Stimulated activated CD4-positive, alpha-beta T cell treated with anti-CD3 and anti-CD28 coated beads, Interleukin-1b, Interleukin-23, amount 100 ng/mL, for 24 hours (primary cell): Measurements from ENCODE around the gene ANTXRL.
"Not testable (repeated sequence)": the region's sequence is repeated elsewhere in the genome, so short reads cannot be mapped to it uniquely, and the experiment has no call there.

ENCODE experiments used
- DNase-seq, 4 experiments: peaks; one replicate each; pipeline ENCODE4 v3.0.0-alpha.2; 2020; ENCODE audit warnings: low read depth in 4 of 4, low spot score in 1 of 4

Gene ANTXRL

GRCh38 chr10:46327685-46328084, 40.9 kb downstream of the ANTXRL start:
- no peak for DNase-seq

DNA sequence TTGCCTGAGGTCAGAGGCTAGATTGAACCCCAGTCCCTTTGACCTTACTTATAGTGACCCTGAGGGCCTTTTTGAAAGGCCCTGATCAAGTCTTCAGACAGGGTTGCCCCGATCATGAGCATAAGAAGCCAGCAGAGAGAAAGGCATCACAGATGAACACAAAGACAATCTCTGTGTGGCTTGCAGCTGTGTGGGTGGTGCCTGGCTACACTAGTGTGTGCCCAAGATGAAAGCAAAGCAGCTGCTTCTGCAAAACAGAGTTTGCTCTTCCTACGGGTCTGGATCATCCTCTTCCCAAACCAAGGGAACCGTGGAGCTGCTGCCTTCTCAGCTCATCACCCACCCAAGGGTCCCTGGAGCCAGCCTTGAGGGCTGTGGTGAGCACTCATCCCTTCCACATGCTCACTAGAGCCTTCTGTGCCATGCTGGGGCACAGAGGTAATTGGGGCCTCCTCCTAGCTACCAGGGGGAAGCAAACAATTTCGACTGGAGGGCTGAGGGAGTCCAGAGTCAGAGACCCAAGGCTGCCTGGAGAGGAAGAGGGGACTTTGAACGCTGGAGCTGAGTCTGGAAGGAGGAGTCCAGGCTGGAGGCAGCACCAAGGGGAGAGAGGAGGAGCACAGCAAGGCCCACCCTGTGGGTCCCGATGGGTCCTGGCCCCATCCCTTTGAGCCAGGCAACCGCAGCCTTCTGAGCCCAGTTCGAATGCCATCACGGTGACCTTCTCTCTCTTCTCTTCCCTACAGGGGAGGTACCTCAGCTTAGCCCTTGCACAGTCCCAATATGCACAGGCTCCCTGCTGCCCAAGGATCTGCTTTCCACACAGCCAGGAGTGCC, 42.3 kb downstream of the ANTXRL start:
- DNase-seq, result no peak

DNA sequence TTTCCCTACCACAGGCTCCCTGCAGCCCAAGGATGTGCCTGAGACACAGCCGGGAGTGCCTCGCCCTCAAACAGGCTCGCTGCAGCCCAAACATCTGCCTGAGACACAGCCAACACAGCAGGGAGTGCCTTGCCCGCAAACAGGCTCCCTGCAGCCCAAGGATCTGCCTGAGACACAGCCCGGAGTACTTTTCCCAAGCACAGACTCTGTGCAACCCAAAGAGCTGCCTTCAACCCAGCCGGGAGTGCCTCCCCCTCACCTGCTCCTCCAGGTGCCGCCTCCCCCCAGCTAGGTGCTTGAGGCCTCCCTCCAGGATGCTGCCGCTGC, 42.9 kb downstream of the ANTXRL start:
- DNase-seq, result no peak

- DNase-seq, result no peak
Observed at GRCh38 chr10:46330894-46331293, 44.1 kb downstream of the ANTXRL start.

GRCh38 chr10:46365484-46365883, 78.7 kb downstream of the ANTXRL start:
- DNase-seq, result not testable (repeated sequence)

DNA sequence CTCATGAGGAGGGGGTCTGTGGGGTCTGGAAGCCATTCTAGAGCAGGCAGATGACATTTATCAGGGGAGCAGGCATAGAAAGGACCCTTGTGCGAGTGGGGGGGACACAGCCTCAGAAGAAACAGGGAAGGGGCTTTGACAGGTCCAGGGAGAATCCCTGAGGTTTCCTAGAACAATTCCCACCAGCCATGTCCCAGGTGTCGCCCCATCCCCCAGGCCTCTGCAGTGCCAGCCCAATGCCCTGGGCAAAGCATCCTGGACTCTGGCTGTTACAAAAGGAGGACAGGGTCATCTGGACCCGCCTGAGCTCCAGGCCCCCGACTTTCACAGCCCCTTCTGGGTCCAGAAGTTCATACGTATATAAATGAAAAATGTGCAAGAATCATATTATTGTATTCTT, 80.4 kb downstream of the ANTXRL start:
- not testable (repeated sequence) for DNase-seq

DNA sequence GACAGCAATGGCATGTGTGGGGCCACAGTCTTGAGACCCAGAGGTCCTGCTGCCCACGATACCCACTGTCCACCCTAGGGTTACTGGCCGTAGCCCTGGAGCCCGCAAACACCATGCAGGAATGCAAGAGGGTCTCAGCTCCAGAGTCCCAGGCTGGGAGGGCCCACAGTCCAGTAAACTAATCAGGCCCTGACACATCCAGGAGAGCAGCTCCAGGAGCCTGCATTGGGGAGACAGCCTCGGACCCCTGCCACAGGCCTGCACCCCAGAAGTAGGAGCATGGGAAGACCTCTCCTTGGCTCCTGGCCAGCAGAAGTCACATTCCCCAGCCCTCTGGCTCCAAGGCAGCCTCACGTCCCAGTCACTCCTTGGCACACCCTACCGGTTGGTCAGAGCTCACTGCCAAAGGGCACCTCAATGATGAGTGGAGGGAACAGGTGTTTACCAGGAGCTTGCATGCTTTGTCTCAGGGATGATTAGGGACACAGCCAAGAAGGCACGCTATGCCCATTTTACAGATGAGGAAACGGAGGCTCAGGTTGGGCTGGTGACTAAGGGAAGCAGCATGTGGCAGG, 81.0 kb downstream of the ANTXRL start:
- DNase-seq, result not testable (repeated sequence)

GRCh38 chr10:46368956-46369355, 82.2 kb downstream of the ANTXRL start:
- not testable (repeated sequence) for DNase-seq

GRCh38 chr10:46374410-46374809, 87.6 kb downstream of the ANTXRL start:
- DNase-seq, result not testable (repeated sequence)

DNA sequence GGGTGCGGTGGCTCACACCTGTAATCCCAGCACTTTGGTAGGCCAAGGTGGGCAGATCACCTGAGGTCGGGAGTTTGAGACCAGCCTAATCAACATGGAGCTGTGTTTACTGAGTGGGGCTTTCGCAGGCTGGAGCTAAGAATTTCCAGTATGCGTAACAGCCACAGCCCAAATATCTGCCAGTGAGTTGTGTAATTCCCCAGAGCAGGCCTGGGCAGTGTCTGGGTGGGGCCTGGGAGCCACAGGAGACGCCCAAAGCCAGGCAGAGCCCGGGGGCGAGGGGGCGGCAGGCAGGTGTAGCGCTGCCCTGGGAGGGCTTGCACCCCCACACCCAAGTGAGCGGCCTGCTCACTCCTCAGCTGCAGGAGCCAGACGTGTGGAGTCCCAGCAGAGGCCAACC, 88.6 kb downstream of the ANTXRL start, which contains the start of gene ANXA8L1:
TSS of gene ANXA8L1 (plus strand) at position 371 of the 400 bp plus-strand sequence. CDS start 76 bp downstream, outside the sequence.
- not testable (repeated sequence) for DNase-seq

GRCh38 chr10:46377022-46377421, 90.2 kb downstream of the ANTXRL start:
- not testable (repeated sequence) for DNase-seq

- not testable (repeated sequence) for DNase-seq
Observed at GRCh38 chr10:46377651-46378050, 90.9 kb downstream of the ANTXRL start.

DNA sequence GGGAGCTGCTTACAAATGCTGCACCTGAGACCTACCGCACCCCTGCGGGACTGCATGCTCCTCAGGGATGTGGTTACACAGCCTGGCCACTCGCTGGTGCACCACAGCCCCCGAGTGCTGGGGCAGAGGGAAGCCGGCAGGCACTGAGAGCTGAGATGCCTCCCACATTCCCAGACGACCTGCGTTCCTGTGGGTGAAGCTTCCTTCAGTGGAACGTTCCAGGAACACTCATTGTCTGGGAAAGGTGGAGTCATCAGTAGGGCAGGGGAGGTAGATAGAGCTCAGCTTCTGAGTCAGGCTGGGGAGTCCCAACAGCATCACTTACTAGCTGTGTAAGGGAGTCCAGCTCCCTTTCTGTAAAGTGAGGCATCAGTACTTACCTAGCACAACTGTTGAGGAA, 91.3 kb downstream of the ANTXRL start:
- not testable (repeated sequence) for DNase-seq

DNA sequence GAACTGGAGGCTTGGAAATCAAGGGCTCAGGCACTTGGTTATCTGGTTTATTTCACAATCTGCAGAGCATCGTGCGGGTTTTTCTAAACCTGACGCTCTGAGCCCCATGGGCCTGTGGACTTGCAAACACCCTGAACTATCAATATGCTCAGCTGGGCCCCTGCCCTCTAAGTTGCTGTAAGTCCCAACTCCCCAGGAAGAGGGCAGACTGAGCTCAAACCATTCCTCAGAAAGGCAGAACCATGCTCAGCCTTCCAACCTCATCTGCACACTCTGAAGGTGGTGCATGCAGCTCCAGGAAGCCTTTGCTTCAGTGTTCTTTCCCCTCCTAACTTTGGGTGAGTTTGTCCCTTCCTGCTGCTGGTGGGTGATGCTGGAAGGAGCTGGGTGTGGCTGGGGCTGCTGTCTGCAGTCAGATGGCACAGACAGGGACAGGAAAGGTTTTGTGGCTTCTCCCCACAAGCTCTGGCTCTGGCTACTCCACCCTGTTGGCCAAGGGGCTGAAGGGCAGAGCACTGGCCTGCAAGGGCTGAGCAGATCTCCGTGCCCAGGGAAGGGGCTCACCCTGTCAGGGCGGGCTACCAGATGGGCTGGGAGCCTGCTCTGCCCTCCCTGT, 92.5 kb downstream of the ANTXRL start:
- DNase-seq, result not testable (repeated sequence)
